Stromal cell of bone marrow (primary cell): ENCODE data around the gene SMIM20.
"Not testable (repeated sequence)": the region's sequence is repeated elsewhere in the genome, so short reads cannot be mapped to it uniquely, and the experiment has no call there.

ENCODE experiments used
- DNase-seq: peaks from one replicate; pipeline ENCODE4 v3.0.0-alpha.2; 2012; ENCODE audit warnings: low read depth

Gene SMIM20

GRCh38 chr4:25913851-25914669 lies at the start of gene SMIM20:
SMIM20 (plus strand) TSS chr4:25914220; CDS start chr4:25914314, 94 bp downstream.
- peak; percentile 76 for DNase-seq

- no peak for DNase-seq
Observed at GRCh38 chr4:25865586-25865985, 48.4 kb upstream of the SMIM20 start.

GRCh38 chr4:25866401-25866800 lies 47.6 kb upstream of the SMIM20 start:
- not testable (repeated sequence) for DNase-seq

- no peak for DNase-seq
Observed at GRCh38 chr4:25867781-25868294, 46.2 kb upstream of the SMIM20 start.

- no peak for DNase-seq
Observed at GRCh38 chr4:25870081-25870480, 43.9 kb upstream of the SMIM20 start.

GRCh38 chr4:25872851-25873631 lies 41.0 kb upstream of the SMIM20 start:
- DNase-seq, result no peak

GRCh38 chr4:25873632-25874129 lies 40.3 kb upstream of the SMIM20 start:
- DNase-seq, result no peak

- no peak for DNase-seq
Observed at GRCh38 chr4:25874655-25875054, 39.4 kb upstream of the SMIM20 start.

- no peak for DNase-seq
Observed at GRCh38 chr4:25875281-25875745, 38.7 kb upstream of the SMIM20 start.

- no peak for DNase-seq
Observed at GRCh38 chr4:25878676-25879075, 35.3 kb upstream of the SMIM20 start.

- no peak for DNase-seq
Observed at GRCh38 chr4:25879091-25879584, 34.9 kb upstream of the SMIM20 start.

- DNase-seq, result no peak
Observed at GRCh38 chr4:25879587-25879986, 34.4 kb upstream of the SMIM20 start.

GRCh38 chr4:25879991-25880651 lies 33.9 kb upstream of the SMIM20 start:
- no peak for DNase-seq

GRCh38 chr4:25881193-25881592 lies 32.8 kb upstream of the SMIM20 start:
- DNase-seq, result no peak

GRCh38 chr4:25882226-25882625 lies 31.8 kb upstream of the SMIM20 start:
- DNase-seq, result no peak

- DNase-seq, result no peak
Observed at GRCh38 chr4:25883565-25883964, 30.5 kb upstream of the SMIM20 start.

GRCh38 chr4:25884031-25884782 lies 29.8 kb upstream of the SMIM20 start:
- peak; percentile 43 for DNase-seq

- no peak for DNase-seq
Observed at GRCh38 chr4:25888781-25889180, 25.2 kb upstream of the SMIM20 start.

- DNase-seq, result no peak
Observed at GRCh38 chr4:25889589-25890503, 24.2 kb upstream of the SMIM20 start.
